ENCODE data around the gene SOD1.

Gene SOD1

DNA sequence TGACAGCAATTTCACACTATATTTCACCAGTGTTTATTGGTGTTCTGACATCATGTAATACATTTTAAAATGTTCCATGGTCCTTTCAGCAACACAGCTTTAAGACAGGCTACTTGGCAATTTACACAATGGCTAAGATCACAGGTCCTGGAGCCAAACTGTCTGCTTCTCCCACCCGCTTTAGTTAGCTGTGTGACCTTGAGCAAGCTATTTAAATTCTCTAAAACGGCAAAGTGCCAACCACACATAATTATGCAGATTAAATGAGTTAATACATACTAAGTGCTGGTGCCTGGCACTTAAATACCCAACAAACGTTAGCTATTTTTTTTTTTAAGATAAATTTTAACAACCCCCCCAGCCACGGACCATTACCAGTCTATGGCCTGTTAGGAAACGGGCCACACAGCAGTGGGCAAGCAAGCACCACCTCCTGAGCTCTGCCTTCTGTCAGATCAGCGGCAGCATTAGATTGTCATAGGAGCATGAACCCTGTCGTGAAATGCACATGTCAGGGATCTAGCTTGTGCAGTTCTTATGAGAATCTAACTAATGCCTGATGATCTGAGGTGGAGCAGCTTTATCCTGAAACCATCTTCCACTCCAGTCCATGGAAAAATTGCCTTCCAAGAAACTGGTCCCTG lies 26.9 kb downstream of the SOD1 start:
- DNase-seq: no peak

DNA sequence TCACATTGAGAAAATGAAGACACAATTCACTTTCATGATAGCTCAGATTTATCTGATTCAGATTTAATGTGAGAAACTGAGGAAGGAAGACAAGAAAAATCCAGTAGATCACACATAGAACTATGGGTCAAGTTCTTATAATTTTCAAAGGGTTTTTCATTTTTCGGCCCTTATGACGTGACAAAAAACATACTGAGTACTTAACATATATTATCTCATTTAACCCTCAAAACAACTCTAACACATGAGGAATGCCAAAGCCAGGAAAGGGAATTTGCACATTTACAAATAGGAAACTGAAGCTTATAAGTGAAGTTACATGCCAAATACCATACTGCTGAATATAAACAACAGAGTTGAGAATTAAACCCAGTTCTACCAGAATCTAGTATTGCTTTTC lies 27.6 kb downstream of the SOD1 start:
- no peak for DNase-seq

DNA sequence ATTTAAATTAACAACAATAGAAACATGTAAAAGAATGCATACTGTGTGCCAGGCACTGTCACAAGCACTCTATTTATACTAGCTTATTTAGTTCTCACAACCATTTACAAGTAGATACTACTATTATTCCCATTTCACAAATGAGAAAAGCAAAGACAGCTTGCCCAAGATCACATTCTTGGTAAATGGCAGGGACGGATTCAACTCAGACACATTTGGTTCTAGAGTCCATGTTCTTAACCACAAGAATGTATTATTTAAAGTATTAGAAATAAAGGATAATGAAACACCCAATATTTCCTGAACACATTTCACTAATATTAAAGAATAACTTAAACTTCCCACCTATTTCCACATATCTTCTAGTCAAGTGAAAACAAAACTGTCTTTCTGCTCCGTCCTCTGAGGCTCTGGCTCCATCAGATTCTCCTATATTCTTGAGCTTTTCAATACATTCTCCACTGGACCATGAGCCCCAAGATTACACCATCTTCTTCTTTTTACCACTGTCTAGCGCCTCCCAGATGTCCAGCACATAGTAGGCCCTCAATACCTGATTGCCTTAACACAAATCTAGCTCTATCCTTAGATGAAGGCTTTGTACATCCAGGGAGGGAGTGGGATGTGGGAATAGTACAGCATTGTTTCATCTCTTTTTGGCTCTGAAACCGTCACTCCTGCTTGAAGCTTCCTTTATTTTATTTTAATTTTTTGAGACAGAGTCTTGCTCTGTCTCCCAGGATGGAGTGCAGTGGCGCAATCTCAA lies 29.3 kb downstream of the SOD1 start:
- no peak for DNase-seq

DNA sequence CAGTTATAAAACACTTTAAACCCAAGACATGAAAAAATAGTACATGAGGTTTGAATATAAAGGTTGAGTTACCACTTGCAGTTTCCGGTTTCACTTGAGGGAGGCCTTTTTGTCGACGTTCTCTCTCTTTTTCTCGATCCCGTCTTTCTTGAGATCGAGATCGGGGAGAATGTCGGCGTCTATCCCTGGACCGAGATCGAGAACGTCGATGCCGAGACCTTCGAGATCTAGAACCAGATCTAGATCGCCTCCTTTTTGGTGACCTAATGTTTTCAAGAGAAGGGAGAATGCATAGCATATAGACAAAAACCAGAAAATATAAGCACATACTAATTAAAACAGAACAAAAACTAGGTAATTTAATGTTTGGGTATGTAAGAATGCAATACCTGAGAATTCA lies 33.7 kb downstream of the SOD1 start:
- DNase-seq: no peak

DNA sequence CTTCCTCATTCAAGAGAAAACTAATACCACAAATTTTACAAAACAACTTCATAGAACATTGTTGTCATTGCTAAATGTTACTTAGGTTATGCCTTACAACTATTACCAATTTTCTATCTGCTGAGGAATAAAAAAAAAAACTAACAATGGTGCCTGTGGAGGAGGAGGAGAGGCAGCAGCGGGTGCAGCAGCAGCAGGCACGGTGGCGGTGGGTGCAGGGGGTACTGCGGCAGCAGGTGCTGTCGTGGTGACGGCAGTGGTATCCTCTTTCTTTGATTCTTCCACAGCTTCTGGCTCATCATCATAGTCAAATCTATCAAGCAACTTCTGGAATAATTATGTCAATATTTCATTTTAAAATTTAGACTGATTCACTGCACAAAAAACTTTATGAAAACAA lies 36.9 kb downstream of the SOD1 start:
- no peak for DNase-seq

- DNase-seq: no peak
These were observed 39.0 kb downstream of the SOD1 start for GRCh38 chr21:31698461-31698860.

DNA sequence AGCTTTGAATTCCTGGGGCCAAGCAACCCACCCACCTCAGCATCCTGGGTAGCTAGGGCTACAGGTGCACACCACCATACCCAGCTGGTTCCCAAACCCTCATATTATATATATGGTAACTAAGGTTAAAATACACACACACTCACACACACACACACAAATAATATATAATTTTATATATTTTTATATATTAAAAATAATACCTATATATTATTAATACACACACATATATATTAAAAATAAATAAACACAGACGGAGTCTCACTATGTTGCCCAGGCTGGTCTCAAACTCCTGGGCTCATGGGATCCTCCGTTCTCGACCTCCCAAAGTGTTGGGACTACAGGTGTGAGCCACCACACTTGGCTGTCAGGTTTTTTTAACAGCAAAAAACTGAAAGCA lies 40.5 kb downstream of the SOD1 start:
- DNase-seq: no peak

DNA sequence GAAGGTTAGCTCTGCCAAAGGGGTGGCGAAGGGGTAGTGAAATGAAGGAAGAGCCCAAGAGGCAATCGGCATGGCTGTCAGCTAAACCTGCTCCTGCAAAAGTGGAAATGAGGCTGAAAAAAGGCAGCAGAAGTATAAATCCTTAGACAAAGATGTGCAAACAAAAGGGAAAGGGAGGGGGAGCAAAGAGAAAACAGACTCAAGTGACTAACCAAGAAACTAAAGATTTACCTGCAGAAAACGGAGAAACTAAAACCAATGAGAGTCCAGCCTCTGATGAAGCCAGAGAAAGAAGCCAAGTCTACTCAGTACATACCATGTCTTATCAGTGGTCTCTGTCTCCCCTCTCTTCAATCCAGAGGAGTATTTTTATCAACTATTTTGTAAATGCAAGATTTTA lies 47.1 kb downstream of the SOD1 start:
- no peak for DNase-seq

DNA sequence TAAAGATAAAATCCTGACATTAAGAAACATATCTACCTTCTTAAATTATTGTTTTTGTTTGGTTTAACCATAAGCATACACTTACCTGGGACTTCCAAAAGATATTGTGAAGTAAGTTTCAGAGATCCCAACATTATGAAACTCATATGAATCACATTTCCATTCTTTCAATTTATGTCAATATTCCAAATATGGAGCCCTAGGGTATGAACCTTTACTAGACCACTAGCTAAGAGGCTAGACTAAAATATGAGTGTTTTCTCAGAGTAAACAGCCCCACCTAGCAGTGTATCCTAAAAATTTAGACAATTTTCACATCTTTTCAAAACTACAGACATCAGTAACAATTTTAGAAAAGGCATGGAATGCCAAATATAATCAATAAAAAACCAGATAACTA lies 48.0 kb downstream of the SOD1 start:
- DNase-seq: no peak

DNA sequence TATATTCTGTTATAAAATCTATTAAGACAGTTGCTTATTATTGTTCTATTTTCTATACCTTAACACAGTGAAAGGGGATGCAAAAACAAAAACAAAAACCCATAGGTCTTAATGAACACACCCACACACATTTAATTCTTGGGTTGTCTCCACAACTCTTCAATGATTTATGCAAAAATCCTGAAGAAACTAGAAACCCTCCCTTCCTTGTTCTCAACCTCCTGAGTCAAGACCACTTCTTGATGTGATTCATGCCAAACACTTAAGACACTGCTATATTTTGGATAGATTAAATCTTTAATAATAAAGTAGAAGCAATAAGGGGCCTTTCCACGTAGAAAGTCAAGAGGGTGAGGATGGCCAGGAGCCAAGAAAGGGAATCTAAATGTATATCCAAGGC lies 49.0 kb downstream of the SOD1 start:
- no peak for DNase-seq

DNA sequence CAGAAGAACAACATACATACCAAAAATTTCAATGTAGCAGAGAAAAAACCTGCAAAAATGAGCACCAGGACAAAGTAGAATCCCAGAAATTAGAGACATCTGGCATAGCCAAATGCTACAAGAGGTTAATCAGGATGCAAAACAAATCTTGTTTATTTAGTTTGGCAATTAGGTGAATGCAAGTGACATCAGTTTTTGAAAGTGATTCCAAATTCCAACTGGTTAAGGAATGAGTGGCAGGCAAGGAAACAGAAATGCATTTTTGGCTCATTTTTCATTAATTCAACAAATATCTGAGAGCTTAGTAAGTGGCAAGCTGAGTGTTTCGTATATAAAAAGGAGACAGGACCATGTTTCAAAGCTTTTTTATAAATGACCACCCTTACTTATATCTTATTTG lies 51.1 kb downstream of the SOD1 start:
- no peak for DNase-seq

GRCh38 chr21:31711326-31711725 lies 51.8 kb downstream of the SOD1 start:
- DNase-seq: no peak

GRCh38 chr21:31711745-31712285 lies 52.3 kb downstream of the SOD1 start:
- no peak for DNase-seq

DNA sequence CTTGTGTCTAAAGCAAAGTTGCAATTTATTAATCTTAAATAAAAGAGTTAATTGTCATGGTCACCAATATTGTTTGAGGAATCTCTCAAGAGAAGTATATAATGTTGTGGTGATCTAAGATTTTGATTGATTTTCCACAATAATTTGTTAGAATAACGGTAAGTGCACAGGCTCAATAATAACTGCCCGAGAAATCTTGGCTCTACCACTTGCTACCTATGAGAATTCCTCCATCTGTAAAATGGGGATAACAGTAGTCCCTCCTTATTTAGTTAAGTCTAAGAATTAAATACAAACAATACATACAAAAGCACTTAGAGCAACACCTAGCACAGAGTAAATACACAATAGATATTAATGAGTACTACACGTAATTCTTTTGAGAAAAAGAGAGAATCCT lies 53.6 kb downstream of the SOD1 start:
- no peak for DNase-seq

GRCh38 chr21:31713973-31714740 lies 54.7 kb downstream of the SOD1 start:
- DNase-seq: no peak

GRCh38 chr21:31714741-31715365 lies 55.4 kb downstream of the SOD1 start:
- DNase-seq: no peak

DNA sequence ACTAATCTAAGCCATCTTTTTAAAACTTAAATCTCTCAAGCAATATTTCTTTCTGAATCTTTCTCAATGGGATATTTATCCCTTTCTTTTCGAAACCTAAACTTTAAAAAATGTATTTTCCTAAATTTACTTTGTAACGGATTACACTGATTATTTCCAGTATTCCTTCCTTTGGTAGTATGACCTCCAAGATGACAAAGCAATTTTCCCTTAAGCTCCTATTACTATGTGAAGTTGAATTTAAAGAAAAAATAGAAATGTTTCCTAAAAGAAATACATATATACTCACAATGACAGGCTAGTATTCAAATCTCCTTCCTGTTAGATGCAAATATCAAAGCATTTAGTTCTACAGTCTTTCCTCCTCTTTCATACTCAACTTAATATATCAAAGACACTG lies 56.6 kb downstream of the SOD1 start:
- no peak for DNase-seq

Measured in NCI-H510A treated with DMSO at 0.1 percent for 48 hours (cell line).